Ovary (tissue), 9 donors: ENCODE results near the gene PRDM15. TPM values are rescaled to one million over a fixed set of nuclear protein-coding genes. Genes with fewer than 3 reads are reported as not detected.

Experiments used
- DNase-seq, 5 donors: peaks; one replicate each; pipeline ENCODE4 v3.0.0-alpha.2; 2019 to 2020
- H3K27ac ChIP-seq, 2 donors: fragments of 200-600 bp; one replicate each; pipeline versions ENCODE4 v1.5.1 to v1.8.0; 2019 to 2022
- H3K27me3 ChIP-seq: fragments of 200-600 bp; one replicate; pipeline ENCODE4 v1.8.0; 2022
- H3K36me3 ChIP-seq: fragments of 200-600 bp; sonication (generic); one replicate; pipeline ENCODE4 v1.5.1; 2019
- H3K4me1 ChIP-seq: one replicate; pipeline ENCODE4 v1.8.1; 2013; ENCODE audit warnings: mild to moderate bottlenecking, moderate library complexity; ENCODE audit not compliant: insufficient read depth
- H3K4me3 ChIP-seq: fragments of 200-600 bp; sonication (generic); one replicate; pipeline ENCODE4 v1.5.1; 2017
- H3K9me3 ChIP-seq, 2 donors: fragments of 200-600 bp in 1 of 2; sonication (generic) in 1 of 2; one replicate each; pipeline versions ENCODE4 v1.5.1 to v1.8.1; 2013 to 2019; ENCODE audit warnings: mild to moderate bottlenecking in 1 of 2, moderate library complexity in 1 of 2
- CTCF ChIP-seq, 3 donors: fragments of 450-650 bp in 2 of 3; fragments of 200-600 bp in 1 of 3; IDR thresholded peaks; one replicate each; pipeline versions ENCODE4 v1.5.1 to v1.8.0; 2016 to 2022; ENCODE audit warnings: antibody characterized with exemption in 3 of 3, mild to moderate bottlenecking in 1 of 3
- EP300 ChIP-seq: sonication (generic); formaldehyde crosslinking; IDR thresholded peaks from one replicate; pipeline ENCODE4 v1.6.1; 2017; ENCODE audit warnings: antibody characterized with exemption
- POLR2A ChIP-seq: fragments of 450-650 bp; IDR thresholded peaks from one replicate; pipeline ENCODE4 v1.6.1; 2017; ENCODE audit warnings: antibody characterized with exemption, mild to moderate bottlenecking, moderate library complexity
- WGBS, 3 donors: extraction: QIAGEN DNeasy Blood & Tissue Kit in 1 of 3; methylation state at CpG; one replicate each; pipeline versions ENCODE4 v1.1.5 to v1.1.7; 2013 to 2017; 5-methylcytosine and 5-hydroxymethylcytosine counted together
- intact Hi-C, 4 donors: fragments of 100-400 bp; cut with DNase I; formaldehyde crosslinking; loops; one replicate each; pipeline versions ENCODE4 v1.11.0 to v1.15.1; 2022 to 2023
- polyA plus RNA-seq, 2 donors: library from polyadenylated mRNA; stranded (reverse); fragments of 200-250 nt in 1 of 2; fragments of 350-450 nt in 1 of 2; fragmentation: Illumina TruSeq in 1 of 2; extraction: RNeasy Lipid Tissue Mini Kit (QIAGEN cat#74804) in 1 of 2; gene quantifications; one replicate each; pipeline ENCODE4 v1.2.3, GENCODE V29; 2013 to 2014
- total RNA-seq, 7 donors: library from RNA; depleted of rRNA in 2 of 7; stranded (reverse); fragments of >200 nt in 2 of 7; fragmentation: NEBNext Ultra II Directional in 3 of 7; extraction: Animal tissue kit (Norgen Biotek cat#: 25700) in 3 of 7; gene quantifications; one replicate each; pipeline versions ENCODE4 v1.1.0 to v1.2.4, GENCODE V29; 2016 to 2023
- donor health status: DM: no; HTN: no; CAD: no; lungs with moderate emphysema.
- donor health status: DM: no; HTN: no; CAD: no.
- donor health status: Bipolar disorder and iron deficiency.
- donor health status: DM: yes; HTN: yes; CAD: no.
- donor health status: DM: no; HTN: no; CAD: no.
- donor health status: DM: yes; HTN: yes; CAD: no.

The PRDM15 gene
- total and polyA plus RNA-seq, 9 donors: 2.0 to 10.9 (median 5.9) TPM

GRCh38 chr21:41861255-41861654 lies 17.9 kb downstream of the PRDM15 start:
- intact Hi-C loops: no loop called here
- DNase-seq: no peak
- H3K4me3 ChIP-seq: no peak overlapping the region
- H3K27me3 ChIP-seq: no peaks in the 10 kb centered on the region
- no peaks in the 10 kb centered on the region for H3K36me3 ChIP-seq
- TF ChIP-seq POLR2A: no peak
- TF ChIP-seq EP300: no peak
- TF ChIP-seq CTCF (IDR thresholded peaks at IDR 0.05): no peak
- no peak overlapping the region for H3K27ac ChIP-seq
- 64 to 92% (median 90%) methylated on average over 4 of the region's 4 CpGs for WGBS, 3 donors
- no peaks in the 10 kb centered on the region for H3K9me3 ChIP-seq
- H3K4me1 ChIP-seq: no peaks in the 10 kb centered on the region

- TF ChIP-seq POLR2A (no peak), CTCF (IDR thresholded peaks at IDR 0.05) (no peak), EP300 (no peak)
- 91 to 96% (median 94%) methylated on average over 22 to 23 of the region's 23 CpGs for WGBS, 3 donors
- Histone ChIP-seq H3K27me3 (no peaks in the 10 kb centered on the region), H3K27ac (no peak overlapping the region), H3K36me3 (no peaks in the 10 kb centered on the region), H3K4me3 (no peak overlapping the region), H3K4me1 (no peaks in the 10 kb centered on the region), H3K9me3 (no peaks in the 10 kb centered on the region)
- DNase-seq: no peak
- intact Hi-C loops: no loop called here
These were observed 19.7 kb downstream of the PRDM15 start for GRCh38 chr21:41859297-41859980.

- intact Hi-C loops: no loop called here
- H3K27me3 ChIP-seq: no peaks in the 10 kb centered on the region
- no peak for TF ChIP-seq EP300
- no peak for TF ChIP-seq POLR2A
- TF ChIP-seq CTCF (IDR thresholded peaks at IDR 0.05): no peak
- 88 to 91% (median 91%) methylated on average over 21 to 27 of the region's 27 CpGs for WGBS, 3 donors
- H3K27ac ChIP-seq: no peak overlapping the region
- no peaks in the 10 kb centered on the region for H3K36me3 ChIP-seq
- H3K4me1 ChIP-seq: no peaks in the 10 kb centered on the region
- H3K4me3 ChIP-seq: no peak overlapping the region
- H3K9me3 ChIP-seq: no peaks in the 10 kb centered on the region
- DNase-seq: no peak
These were observed 20.5 kb downstream of the PRDM15 start for GRCh38 chr21:41858466-41859296.

- no peaks in the 10 kb centered on the region for H3K27me3 ChIP-seq
- H3K9me3 ChIP-seq: no peaks in the 10 kb centered on the region
- no peaks in the 10 kb centered on the region for H3K36me3 ChIP-seq
- H3K4me1 ChIP-seq: no peaks in the 10 kb centered on the region
- no peak overlapping the region for H3K4me3 ChIP-seq
- no peak for DNase-seq
- TF ChIP-seq POLR2A (no peak), CTCF (IDR thresholded peaks at IDR 0.05) (no peak), EP300 (no peak)
- intact Hi-C loops: no loop called here
- WGBS, 3 donors: 93 to 96% (median 96%) methylated on average over 14 of the region's 14 CpGs
- no peak overlapping the region for H3K27ac ChIP-seq
These were observed 21.3 kb downstream of the PRDM15 start for GRCh38 chr21:41857771-41858300.
